Activated CD8-positive, alpha-beta memory T cell treated with anti-CD3 and anti-CD28 coated beads, Interleukin-2, amount 50 U/mL, for 4 hours (primary cell): ENCODE results near the gene OPTC.

ENCODE experiments used
- DNase-seq: peaks from one replicate; pipeline ENCODE4 v3.0.0-alpha.2; 2020

The OPTC gene

GRCh38 chr1:203539831-203540546 lies 46.0 kb downstream of the OPTC start:
- DNase-seq = no peak

- no peak for DNase-seq
Measured at GRCh38 chr1:203544485-203544884, 50.5 kb downstream of the OPTC start.

- DNase-seq = no peak
Measured at GRCh38 chr1:203544978-203545816, 51.2 kb downstream of the OPTC start.

GRCh38 chr1:203546274-203546673 lies 52.3 kb downstream of the OPTC start:
- DNase-seq = no peak

DNA sequence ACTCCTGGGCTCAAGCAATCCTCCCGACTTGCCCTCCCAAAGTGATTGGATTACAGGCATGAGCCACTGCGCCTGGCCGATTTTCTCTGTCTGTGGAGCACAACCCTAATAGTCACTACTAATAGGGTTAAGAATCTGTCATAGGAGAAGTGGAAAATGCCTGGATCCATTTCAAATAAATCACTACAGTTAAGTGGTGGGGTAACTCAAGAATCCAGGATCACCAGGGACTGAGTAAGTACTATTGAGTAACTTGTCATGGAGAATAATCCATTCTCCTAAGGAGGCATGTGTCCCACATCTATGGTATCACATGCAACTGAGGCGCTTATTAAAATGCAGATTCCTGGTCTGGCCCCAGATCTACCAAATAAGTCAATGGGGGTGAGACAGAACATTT lies 53.2 kb downstream of the OPTC start:
- no peak for DNase-seq

GRCh38 chr1:203547771-203548421 lies 53.9 kb downstream of the OPTC start:
- no peak for DNase-seq

- DNase-seq = no peak
Measured at GRCh38 chr1:203548892-203549291, 54.9 kb downstream of the OPTC start.

- DNase-seq = no peak
Measured at GRCh38 chr1:203549309-203549708, 55.4 kb downstream of the OPTC start.

DNA sequence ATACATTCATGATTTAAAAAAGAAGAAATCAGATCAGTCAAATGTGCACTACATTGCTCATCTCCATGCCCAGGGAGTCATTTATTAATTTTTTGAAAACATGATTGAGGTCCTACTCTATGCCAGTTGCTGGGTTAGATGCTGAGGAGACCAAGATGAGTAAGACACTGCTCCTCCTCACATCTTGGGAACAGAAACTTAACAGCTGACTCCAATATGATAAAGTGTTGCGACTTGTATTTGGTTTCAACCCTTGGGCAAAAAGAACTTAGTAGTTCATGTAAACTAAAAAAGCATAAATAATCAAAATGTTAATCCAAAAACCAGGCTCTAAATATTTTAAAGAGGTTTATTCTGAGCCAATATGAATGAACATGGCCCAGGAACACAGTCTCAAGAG lies 56.9 kb downstream of the OPTC start:
- DNase-seq = no peak

GRCh38 chr1:203551550-203551949 lies 57.6 kb downstream of the OPTC start:
- DNase-seq = no peak

- no peak for DNase-seq
Measured at GRCh38 chr1:203553496-203553895, 59.5 kb downstream of the OPTC start.

DNA sequence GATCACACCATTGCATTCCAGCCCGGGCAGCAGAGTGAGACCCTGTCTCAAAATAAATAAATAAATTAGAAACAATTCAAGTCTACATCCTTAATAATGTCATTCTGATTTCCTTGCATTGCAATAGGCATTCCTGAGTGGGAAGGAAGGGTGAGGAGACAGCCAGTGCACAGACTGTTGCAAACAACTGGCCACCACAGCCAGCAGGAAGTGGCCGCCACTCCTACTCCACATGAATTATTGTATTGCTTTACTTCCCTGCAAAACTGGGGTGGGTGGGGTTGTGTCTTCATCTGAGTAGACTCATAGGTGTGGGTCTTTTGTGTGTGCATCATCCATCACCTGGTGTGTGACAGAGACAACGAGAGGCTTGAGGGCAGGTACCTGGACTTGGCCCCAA lies 60.1 kb downstream of the OPTC start:
- no peak for DNase-seq

GRCh38 chr1:203555076-203555475 lies 61.1 kb downstream of the OPTC start:
- no peak for DNase-seq

DNA sequence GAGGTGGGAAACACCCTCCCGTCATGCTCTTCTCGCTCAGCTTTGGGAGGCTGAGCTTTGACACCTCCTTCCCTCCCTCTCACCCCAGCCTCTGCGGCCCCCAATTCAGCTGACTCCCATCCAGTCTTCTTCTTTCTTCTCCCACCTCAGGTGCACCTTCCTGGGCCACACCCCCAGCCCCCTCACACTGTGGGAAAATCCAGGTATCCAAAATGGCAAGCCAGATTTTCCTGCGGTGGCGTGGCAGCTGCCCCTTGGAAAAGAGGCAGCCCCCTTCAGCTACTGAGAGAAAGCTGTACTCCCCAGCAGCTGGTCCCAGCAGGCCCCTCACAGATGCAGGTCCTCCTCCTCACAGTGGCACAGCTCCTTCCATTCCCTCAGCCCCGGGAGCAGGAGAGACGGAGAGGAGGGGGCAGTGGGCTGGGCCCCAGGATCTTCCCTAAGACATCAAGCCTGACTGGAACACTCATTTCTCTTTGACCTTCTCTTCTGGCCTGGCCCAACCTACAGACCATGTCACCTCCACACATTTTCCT lies 61.6 kb downstream of the OPTC start:
- no peak for DNase-seq

DNA sequence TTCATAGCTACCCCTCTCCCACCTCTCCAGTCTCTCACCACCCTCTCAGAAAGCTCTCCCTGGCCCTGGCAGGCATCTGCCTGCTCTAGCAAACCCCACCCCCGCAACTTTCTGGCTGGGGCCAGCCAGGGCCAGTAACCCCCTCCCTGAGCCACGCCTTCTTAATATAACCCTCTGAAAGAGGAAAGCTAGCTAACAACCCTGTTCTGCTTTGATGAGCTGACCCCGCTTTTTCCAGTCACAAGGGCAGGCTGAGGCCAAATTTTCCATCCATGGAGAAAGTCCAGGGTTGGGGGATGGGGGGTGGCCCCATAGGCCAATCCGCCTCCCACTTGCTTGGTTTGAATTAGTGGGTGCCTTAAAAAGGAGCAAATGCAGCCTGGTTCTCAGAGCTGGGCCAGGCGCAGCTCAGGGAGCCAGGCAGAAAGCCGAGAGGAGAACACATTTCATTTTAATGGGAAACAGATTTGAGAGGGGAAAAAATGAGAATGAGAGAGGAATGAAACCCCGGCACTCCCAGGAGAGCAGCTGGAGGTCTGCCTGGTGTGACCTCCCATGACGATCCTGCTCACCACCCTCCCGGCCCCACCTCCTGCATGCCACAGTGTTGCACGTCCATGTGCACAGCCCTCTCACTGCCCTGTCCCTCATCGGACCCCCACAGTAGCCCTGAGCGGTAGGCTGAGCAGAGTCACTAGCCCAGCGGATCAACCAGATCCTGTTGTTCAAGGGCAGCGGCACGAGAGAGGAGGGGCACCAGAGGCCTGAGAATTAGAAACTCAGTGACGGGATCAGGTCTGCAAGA lies 62.3 kb downstream of the OPTC start:
- no peak for DNase-seq

- DNase-seq = no peak
Measured at GRCh38 chr1:203557390-203557789, 63.4 kb downstream of the OPTC start.

DNA sequence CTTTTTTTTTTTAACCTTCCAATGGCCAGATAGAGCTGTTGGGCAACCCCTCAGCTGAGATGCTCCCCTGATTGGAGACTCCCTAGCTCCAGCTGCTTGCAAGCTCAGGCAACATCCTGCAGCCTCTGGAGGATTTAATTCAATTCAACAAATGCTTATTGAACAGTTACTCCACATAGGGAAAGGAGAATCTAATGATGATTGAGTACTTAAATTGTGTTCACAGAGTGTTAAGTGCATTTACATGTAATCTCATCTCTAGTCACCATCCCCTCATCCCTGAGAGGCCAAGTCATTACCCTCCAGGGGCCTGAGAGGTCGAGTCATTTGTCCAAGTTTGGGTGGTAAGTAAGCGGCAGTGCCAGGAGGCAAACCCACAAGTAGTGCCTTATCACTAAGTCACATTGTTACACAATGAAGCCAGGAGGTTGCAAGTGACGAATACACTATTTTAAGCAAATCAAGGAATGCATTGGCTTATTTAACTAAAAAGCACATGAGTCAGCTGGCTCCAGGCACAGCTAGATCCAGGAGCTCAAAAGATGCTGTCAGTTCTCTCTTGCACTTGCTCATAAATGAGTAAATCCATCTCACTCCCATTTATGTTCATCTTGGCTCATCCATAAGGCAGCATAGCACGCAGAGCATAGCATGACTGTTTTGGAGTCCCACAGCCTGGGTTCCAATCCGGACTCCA lies 64.3 kb downstream of the OPTC start:
- no peak for DNase-seq
